WTC11 (cell line): ENCODE data around the gene CCDC39.

Source experiments
- ATF3 ChIP-seq: sonication (generic); formaldehyde crosslinking; conservative IDR thresholded peaks from 2 replicates; pipeline ENCODE4 v1.8.1; 2022; ENCODE audit warnings: mild to moderate bottlenecking, missing genetic modification reagents
- CBFB ChIP-seq: sonication (generic); formaldehyde crosslinking; IDR thresholded peaks from 2 replicates; pipeline ENCODE4 v1.8.1; 2022; ENCODE audit warnings: mild to moderate bottlenecking, low read depth, missing genetic modification reagents
- CTCF ChIP-seq: fragments of 200-600 bp; IDR thresholded peaks from 2 replicates; pipeline ENCODE4 v1.8.0; 2022; ENCODE audit warnings: antibody characterized with exemption
- MAX ChIP-seq: sonication (generic); formaldehyde crosslinking; IDR thresholded peaks from 2 replicates; pipeline ENCODE4 v1.8.0; 2022; ENCODE audit warnings: mild to moderate bottlenecking, missing genetic modification reagents
- SMAD4 ChIP-seq: sonication (generic); formaldehyde crosslinking; IDR thresholded peaks from 2 replicates; pipeline ENCODE4 v1.8.0; 2022; ENCODE audit warnings: mild to moderate bottlenecking, missing genetic modification reagents
- USF1 ChIP-seq: sonication (generic); formaldehyde crosslinking; IDR thresholded peaks from 2 replicates; pipeline ENCODE4 v1.8.0; 2022; ENCODE audit warnings: mild to moderate bottlenecking, missing genetic modification reagents
- ZBTB43 ChIP-seq: sonication (generic); formaldehyde crosslinking; IDR thresholded peaks from 2 replicates; pipeline ENCODE4 v1.8.1; 2023; ENCODE audit warnings: mild to moderate bottlenecking, missing genetic modification reagents

GRCh38 chr3:180705619-180706018, 26.3 kb upstream of the CCDC39 start:
- TF ChIP-seq MAX (no peak), ATF3 (CRISPR knock-in tag) (no peak), ZBTB43 (CRISPR knock-in tag) (no peak), CBFB (no peak), USF1 (no peak), SMAD4 (no peak), CTCF (no peak)
